HepG2 (cell line): Measurements from ENCODE around the gene TLR1. TPM values are rescaled to one million over a fixed set of nuclear protein-coding genes. Genes with fewer than 3 reads are reported as not detected.
A peak's percentile ranks its signal among the peaks of the same experiment; 100 is the strongest.

Source experiments
- ATAC-seq: fragments of 200-7000 bp; cut with Tn5 transposase; 3 replicates; pipeline ENCODE4 v1.9.1; 2020; ENCODE audit warnings: mild to moderate bottlenecking, moderate library complexity
- BruUV-seq: library from RNA; stranded (reverse); fragments of 400-500 nt; replicated peaks from 2 replicates; lab custom pipeline; 2021; lab: Mats Ljungman, UMichigan
- CTCF ChIA-PET: fragments of 300-600 bp; formaldehyde crosslinking; extraction: SDS; loops from one replicate; lab custom pipeline; 2021; ENCODE audit warnings: low total read pairs, inconsistent platforms, low intra/inter-chr PET ratio; lab: Yijun Ruan, JAX
- POLR2A ChIA-PET: fragments of 350-600 bp; sonication (Branson Sonifier 250); formaldehyde crosslinking; loops from one replicate; lab custom pipeline; 2020; ENCODE audit warnings: antibody characterized with exemption, inconsistent platforms; lab: Yijun Ruan, JAX
- DNase-seq: peaks from one replicate; pipeline ENCODE4 v3.0.0-alpha.2; 2015; ENCODE audit warnings: low spot score
- FAIRE-seq: peaks from 3 replicates; lab custom pipeline; 2011; peaks lifted over from hg19 to GRCh38; lab: Jason Lieb, UNC
- H2AFZ ChIP-seq: one replicate; pipeline ENCODE4 v1.6.1; 2011; ENCODE audit warnings: low read length, inconsistent platforms
- H3K27ac ChIP-seq: fragments of 300-600 bp; 3 replicates; pipeline ENCODE4 v1.8.0; 2011; ENCODE audit warnings: mixed run types, mild to moderate bottlenecking, mixed read lengths, low read length, inconsistent platforms; ENCODE audit not compliant: insufficient read depth; ENCODE audit errors: extremely low read length
- H3K27me3 ChIP-seq, 2 experiments: fragments of 200-600 bp in 1 of 2; 2 replicates in 1 of 2; 3 replicates in 1 of 2; pipeline versions ENCODE4 v1.6.0 to v1.8.0; 2011; ENCODE audit warnings: low read length in 2 of 2, mild to moderate bottlenecking in 2 of 2, moderate library complexity in 2 of 2, inconsistent platforms in 1 of 2; ENCODE audit not compliant: insufficient read depth in 2 of 2, control insufficient read depth in 1 of 2
- H3K36me3 ChIP-seq, 2 experiments: fragments of 200-600 bp in 1 of 2; replicated peaks in 1 of 2; 2 replicates in 1 of 2; 3 replicates in 1 of 2; pipeline versions ENCODE4 v1.5.1 to v1.8.0; 2011; ENCODE audit warnings: low read length in 2 of 2, inconsistent platforms in 1 of 2; ENCODE audit not compliant: insufficient read depth in 2 of 2, control insufficient read depth in 1 of 2
- H3K4me1 ChIP-seq: 2 replicates; pipeline ENCODE4 v1.5.1; 2012; ENCODE audit warnings: low read length, inconsistent platforms; ENCODE audit not compliant: insufficient read depth
- H3K4me2 ChIP-seq: 2 replicates; pipeline ENCODE4 v1.6.0; 2011; ENCODE audit warnings: low read depth, low read length, inconsistent platforms
- H3K4me3 ChIP-seq, 3 experiments: fragments of 200-600 bp in 1 of 3; sonication (generic), shearing (Covaris generic) in 1 of 3; replicated peaks in 1 of 3; 2 replicates each; pipeline ENCODE4 v1.5.1; 2011 to 2016; ENCODE audit warnings: low read length in 3 of 3, inconsistent platforms in 2 of 3, low read depth in 2 of 3, mild to moderate bottlenecking in 2 of 3, control low read depth in 1 of 3, mixed read lengths in 1 of 3; ENCODE audit not compliant: insufficient read depth in 1 of 3
- H3K79me2 ChIP-seq: one replicate; pipeline ENCODE4 v1.6.1; 2011; ENCODE audit warnings: low read length, inconsistent platforms; ENCODE audit not compliant: insufficient read depth
- H3K9ac ChIP-seq: 2 replicates; pipeline ENCODE4 v1.6.0; 2011; ENCODE audit warnings: mild to moderate bottlenecking, low read depth, low read length, inconsistent platforms; ENCODE audit not compliant: insufficient read depth
- H3K9me3 ChIP-seq: 2 replicates; pipeline ENCODE4 v1.5.1; 2012; ENCODE audit warnings: mild to moderate bottlenecking, low read length
- H4K20me1 ChIP-seq: 2 replicates; pipeline ENCODE4 v1.6.0; 2011; ENCODE audit warnings: inconsistent platforms, mild to moderate bottlenecking, low read length, moderate library complexity; ENCODE audit not compliant: insufficient read depth
- BHLHE40 ChIP-seq: IDR thresholded peaks from 2 replicates; pipeline ENCODE4 v1.6.1; 2011; ENCODE audit warnings: low read length, improper control_type of control experiment
- JUNB ChIP-seq: sonication (generic); formaldehyde crosslinking; IDR thresholded peaks from 2 replicates; pipeline ENCODE4 v1.8.0; 2022; ENCODE audit warnings: missing genetic modification reagents, mild to moderate bottlenecking, borderline replicate concordance
- SALL1 ChIP-seq: sonication (generic); formaldehyde crosslinking; IDR thresholded peaks from 2 replicates; pipeline ENCODE4 v1.8.0; 2022; ENCODE audit warnings: mild to moderate bottlenecking, missing genetic modification reagents
- SKI ChIP-seq: fragments of 450-650 bp; IDR thresholded peaks from one replicate; pipeline ENCODE4 v1.6.1; 2018; ENCODE audit warnings: mild to moderate bottlenecking; ENCODE audit not compliant: partially characterized antibody
- ZFP41 ChIP-seq: sonication (generic); formaldehyde crosslinking; IDR thresholded peaks from 2 replicates; pipeline ENCODE4 v1.4.0; 2020; ENCODE audit warnings: mild to moderate bottlenecking, missing genetic modification reagents, borderline replicate concordance
- ZNF225 ChIP-seq: sonication (generic); formaldehyde crosslinking; IDR thresholded peaks from 2 replicates; pipeline ENCODE4 v1.4.0; 2020; ENCODE audit warnings: mild to moderate bottlenecking, missing genetic modification reagents
- ZNF558 ChIP-seq: sonication (generic); formaldehyde crosslinking; IDR thresholded peaks from 2 replicates; pipeline ENCODE4 v1.9.0; 2022; ENCODE audit warnings: mild to moderate bottlenecking, missing genetic modification reagents, borderline replicate concordance
- ZNF564 ChIP-seq: sonication (generic); formaldehyde crosslinking; IDR thresholded peaks from 2 replicates; pipeline ENCODE4 v1.8.1; 2023; ENCODE audit warnings: mild to moderate bottlenecking, missing genetic modification reagents
- WGBS: methylation state at CpG from one replicate; pipeline ENCODE4 v1.1.6; 2017; ENCODE audit warnings: low lambda C conversion rate; 5-methylcytosine and 5-hydroxymethylcytosine counted together
- in situ Hi-C: cut with HindIII; loops from 2 replicates; pipeline ENCODE4 v1.10.0; 2017; ENCODE audit warnings: low pct_unique_long_range_greater_than_20kb; ENCODE audit not compliant: extremely low pct_ligation_motif_present
- intact Hi-C: fragments of 100-400 bp; cut with micrococcal nuclease; formaldehyde crosslinking; loops from one replicate; pipeline ENCODE4 v1.10.0; 2022; ENCODE audit not compliant: unreplicated experiment
- polyA plus RNA-seq, 8 experiments: library from polyadenylated mRNA; depleted of rRNA in 3 of 8; stranded (reverse) in 7 of 8; unstranded in 1 of 8; fragments of >200 nt; fragmentation: Illumina TruSeq in 4 of 8; extraction: Trizol in 4 of 8; gene quantifications; 2 replicates each; pipeline versions ENCODE4 v1.2.1 to v1.2.3, GENCODE V29; 2011 to 2016; ENCODE audit warnings: low read depth in 4 of 8, missing spikeins in 1 of 8, mixed read lengths in 1 of 8; ENCODE audit not compliant: insufficient read depth in 1 of 8
- total RNA-seq, 5 experiments: library from RNA; depleted of rRNA; stranded (reverse); fragments of >200 nt; fragmentation: Illumina TruSeq; extraction: Trizol; gene quantifications; 2 replicates each; pipeline ENCODE4 v1.2.3, GENCODE V29; 2016; ENCODE audit warnings: low read depth in 1 of 5
- TF ChIP-seq, protein P1 (sequence below): IDR thresholded peaks from 2 replicates; pipeline ENCODE4 v1.6.1; 2012; ENCODE audit warnings: inconsistent platforms
- TF ChIP-seq, protein P2 (sequence below): sonication (generic); formaldehyde crosslinking; IDR thresholded peaks from 2 replicates; pipeline ENCODE4 v1.4.0; 2020; ENCODE audit warnings: missing genetic modification reagents
- TF ChIP-seq, protein P3 (sequence below): IDR thresholded peaks from 2 replicates; pipeline ENCODE4 v1.6.1; 2012; ENCODE audit warnings: low read depth, low read length, improper control_type of control experiment
- TF ChIP-seq, protein P4 (sequence below): sonication (generic); formaldehyde crosslinking; IDR thresholded peaks from 2 replicates; pipeline ENCODE4 v1.8.0; 2022; ENCODE audit warnings: missing genetic modification reagents, mild to moderate bottlenecking, inconsistent platforms, borderline replicate concordance

Gene TLR1
- total and polyA plus RNA-seq, 2 of the 13 experiments (the other 11 are each of a cell fraction or from before 2014, with no cell fraction given) = 0.08 to 0.11 TPM

DNA sequence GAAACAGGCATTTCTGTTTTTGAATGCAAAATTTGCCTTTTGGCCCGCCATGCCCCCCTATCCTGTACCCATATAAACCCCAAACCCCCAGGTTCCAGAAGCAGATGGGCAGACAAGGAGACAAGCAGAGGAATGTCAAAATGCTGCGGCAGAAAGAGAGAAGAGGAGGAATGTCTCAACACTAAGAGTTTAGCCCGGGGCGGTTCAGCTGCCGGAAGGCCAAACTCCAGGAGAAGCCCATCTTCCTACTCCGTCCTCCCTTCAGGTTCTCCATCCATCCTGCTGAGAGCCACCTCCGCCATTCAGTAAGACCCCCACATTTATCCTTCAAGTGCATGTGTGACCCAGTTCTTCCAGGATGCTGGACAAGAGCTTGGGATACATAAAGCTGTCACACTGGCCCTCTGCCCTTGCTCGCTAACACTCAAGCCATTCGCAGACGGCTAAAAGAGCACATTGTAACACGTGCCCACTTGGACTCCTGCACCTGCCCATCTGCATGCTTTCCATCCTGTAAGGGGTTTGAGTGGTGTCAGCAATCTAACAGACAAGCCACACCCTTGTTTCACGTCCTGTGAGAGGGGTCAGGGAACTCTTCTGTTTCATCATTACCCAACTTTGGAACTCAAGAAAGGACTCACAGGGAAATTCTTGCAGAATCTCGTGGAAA is 53.1 kb downstream of the TLR1 start:
- Histone ChIP-seq H4K20me1 (no peaks in the 10 kb centered on the region), H3K9me3 (peaks cover 16% of the 10 kb centered on the region), H3K27me3 (no peaks in the 10 kb centered on the region), H3K36me3 (no peaks in the 10 kb centered on the region), H3K4me1 (peaks cover 27% of the 10 kb centered on the region), H2AFZ (no peak overlapping the region), H3K27ac (no peak overlapping the region), H3K79me2 (no peaks in the 10 kb centered on the region), H3K4me3 (no peak overlapping the region), H3K9ac (no peak overlapping the region), H3K4me2 (no peak overlapping the region)
- DNase-seq = no peak
- in situ Hi-C loops = loop anchor here (25.0 kb wide), 1 partner anchor 386 kb away; no protein-coding TSS in a partner anchor
- no TSS peak for BruUV-seq
- TF ChIP-seq, protein P1, sequence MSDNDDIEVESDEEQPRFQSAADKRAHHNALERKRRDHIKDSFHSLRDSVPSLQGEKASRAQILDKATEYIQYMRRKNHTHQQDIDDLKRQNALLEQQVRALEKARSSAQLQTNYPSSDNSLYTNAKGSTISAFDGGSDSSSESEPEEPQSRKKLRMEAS = peak; percentile 46; the same call in 1 of the 2 replicates
- TF ChIP-seq BHLHE40 (peak; percentile 72), ZNF225 (CRISPR knock-in tag) (no peak), JUNB (CRISPR knock-in tag) (0 out of 2 replicates have a peak, but pooled peaks have one; percentile 14), SALL1 (CRISPR knock-in tag) (0 out of 2 replicates have a peak, but pooled peaks have one; percentile 34)
- intact Hi-C loops = no loop called here
- no peak for ATAC-seq
- 39% methylated on average over 13 of the region's 13 CpGs for WGBS
- ChIA-PET POLR2A (no interaction called here), CTCF (no interaction called here)
- no peak for FAIRE-seq

DNA sequence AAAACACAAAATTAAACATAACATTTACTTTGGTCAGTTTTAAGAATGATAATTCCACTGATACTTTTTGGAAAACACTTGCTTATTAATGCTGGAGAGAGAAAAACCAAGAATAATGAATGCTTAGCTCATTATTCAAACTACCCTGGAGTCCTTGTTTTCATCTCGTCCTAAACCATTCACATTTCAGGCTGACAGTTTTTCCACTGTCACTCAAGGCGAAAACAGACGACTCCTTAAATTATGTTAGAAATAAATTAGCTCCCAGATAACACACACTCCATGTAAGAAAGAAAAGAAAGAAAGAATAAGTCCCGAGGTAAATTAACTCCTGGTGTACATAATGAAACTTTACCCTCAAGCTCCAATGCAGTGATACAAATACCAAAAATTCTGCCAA is 55.3 kb downstream of the TLR1 start:
- ATAC-seq (no peak), FAIRE-seq (no peak), DNase-seq (no peak)
- H3K4me2 ChIP-seq = no peak overlapping the region
- no peak overlapping the region for H2AFZ ChIP-seq
- H3K79me2 ChIP-seq = no peaks in the 10 kb centered on the region
- no peak overlapping the region for H3K9ac ChIP-seq
- peaks cover 16% of the 10 kb centered on the region for H3K9me3 ChIP-seq
- in situ Hi-C loops = no loop called here
- intact Hi-C loops = no loop called here
- no peaks in the 10 kb centered on the region for H3K36me3 ChIP-seq
- POLR2A ChIA-PET = no interaction called here
- H3K27ac ChIP-seq = no peak overlapping the region
- peaks cover 27% of the 10 kb centered on the region for H3K4me1 ChIP-seq
- H3K4me3 ChIP-seq = no peak overlapping the region
- BruUV-seq = no TSS peak
- CTCF ChIA-PET = no interaction called here
- 5% methylated on average over 4 of the region's 4 CpGs for WGBS
- H4K20me1 ChIP-seq = no peaks in the 10 kb centered on the region
- no peaks in the 10 kb centered on the region for H3K27me3 ChIP-seq
- TF ChIP-seq, protein P2, sequence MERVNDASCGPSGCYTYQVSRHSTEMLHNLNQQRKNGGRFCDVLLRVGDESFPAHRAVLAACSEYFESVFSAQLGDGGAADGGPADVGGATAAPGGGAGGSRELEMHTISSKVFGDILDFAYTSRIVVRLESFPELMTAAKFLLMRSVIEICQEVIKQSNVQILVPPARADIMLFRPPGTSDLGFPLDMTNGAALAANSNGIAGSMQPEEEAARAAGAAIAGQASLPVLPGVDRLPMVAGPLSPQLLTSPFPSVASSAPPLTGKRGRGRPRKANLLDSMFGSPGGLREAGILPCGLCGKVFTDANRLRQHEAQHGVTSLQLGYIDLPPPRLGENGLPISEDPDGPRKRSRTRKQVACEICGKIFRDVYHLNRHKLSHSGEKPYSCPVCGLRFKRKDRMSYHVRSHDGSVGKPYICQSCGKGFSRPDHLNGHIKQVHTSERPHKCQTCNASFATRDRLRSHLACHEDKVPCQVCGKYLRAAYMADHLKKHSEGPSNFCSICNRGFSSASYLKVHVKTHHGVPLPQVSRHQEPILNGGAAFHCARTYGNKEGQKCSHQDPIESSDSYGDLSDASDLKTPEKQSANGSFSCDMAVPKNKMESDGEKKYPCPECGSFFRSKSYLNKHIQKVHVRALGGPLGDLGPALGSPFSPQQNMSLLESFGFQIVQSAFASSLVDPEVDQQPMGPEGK (CRISPR knock-in tag) = no peak
- TF ChIP-seq ZFP41 (CRISPR knock-in tag) = no peak
- no peak for TF ChIP-seq ZNF564 (CRISPR knock-in tag)
- TF ChIP-seq, protein P3, sequence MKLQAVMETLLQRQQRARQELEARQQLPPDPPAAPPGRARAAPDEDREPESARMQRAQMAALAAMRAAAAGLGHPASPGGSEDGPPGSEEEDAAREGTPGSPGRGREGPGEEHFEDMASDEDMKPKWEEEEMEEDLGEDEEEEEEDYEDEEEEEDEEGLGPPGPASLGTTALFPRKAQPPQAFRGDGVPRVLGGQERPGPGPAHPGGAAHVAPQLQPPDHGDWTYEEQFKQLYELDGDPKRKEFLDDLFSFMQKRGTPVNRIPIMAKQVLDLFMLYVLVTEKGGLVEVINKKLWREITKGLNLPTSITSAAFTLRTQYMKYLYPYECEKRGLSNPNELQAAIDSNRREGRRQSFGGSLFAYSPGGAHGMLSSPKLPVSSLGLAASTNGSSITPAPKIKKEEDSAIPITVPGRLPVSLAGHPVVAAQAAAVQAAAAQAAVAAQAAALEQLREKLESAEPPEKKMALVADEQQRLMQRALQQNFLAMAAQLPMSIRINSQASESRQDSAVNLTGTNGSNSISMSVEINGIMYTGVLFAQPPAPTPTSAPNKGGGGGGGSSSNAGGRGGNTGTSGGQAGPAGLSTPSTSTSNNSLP = no peak
- TF ChIP-seq ZNF558 = no peak
- TF ChIP-seq, protein P4, sequence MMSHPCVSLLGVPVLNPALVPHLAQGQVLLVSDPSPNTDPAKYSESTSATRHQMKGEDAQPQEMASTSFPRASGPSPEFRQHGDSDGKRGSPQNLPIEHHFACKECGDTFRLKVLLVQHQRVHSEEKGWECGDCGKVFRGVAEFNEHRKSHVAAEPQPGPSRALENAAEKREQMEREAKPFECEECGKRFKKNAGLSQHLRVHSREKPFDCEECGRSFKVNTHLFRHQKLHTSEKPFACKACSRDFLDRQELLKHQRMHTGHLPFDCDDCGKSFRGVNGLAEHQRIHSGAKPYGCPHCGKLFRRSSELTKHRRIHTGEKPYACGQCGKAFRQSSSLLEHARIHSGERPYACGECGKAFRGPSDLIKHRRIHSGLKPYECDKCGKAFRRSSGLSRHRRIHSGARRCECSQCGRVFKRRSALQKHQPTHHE (CRISPR knock-in tag) = no peak
- no peak for TF ChIP-seq SKI
